ENCODE data around the gene ZNF182.

DNA sequence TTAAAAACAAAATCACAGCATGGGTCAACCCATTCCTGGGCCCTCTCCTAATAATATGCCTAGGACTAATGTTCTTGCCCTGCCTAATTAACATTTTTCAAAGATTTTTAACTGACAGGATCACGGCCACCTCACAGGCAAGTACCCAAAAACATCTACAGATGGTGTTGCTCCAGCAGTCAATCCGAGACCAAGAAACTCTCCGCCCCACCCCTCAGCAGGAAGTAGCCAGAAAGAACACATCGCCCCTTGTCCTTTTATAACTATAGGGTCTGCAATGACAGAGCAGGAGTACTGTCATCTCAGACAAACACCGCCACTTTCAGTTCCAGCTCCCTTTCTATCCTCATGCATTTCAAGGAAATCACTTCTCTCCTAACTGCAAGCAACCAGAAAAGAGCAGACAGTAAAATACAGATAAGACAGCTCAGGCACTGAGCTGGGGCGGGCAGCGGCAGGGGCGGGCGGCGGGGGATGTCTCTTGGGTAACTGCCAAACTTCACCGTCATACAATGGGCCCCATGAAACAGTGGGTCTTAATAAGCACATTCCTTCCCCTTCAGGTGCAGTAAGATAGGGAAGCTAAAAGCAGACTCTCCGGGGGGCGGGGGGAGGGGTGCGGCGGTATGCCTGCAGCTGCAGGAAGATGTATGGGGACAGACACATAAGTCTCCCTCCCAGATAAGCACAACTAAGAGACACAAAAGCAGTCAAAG lies 67.4 kb downstream of the ZNF182 start:
- TF ChIP-seq POLR2AphosphoS5 (IDR thresholded peaks at IDR 0.05; ENCODE audit: low read depth, low read length) (no peak), POLR2A (IDR thresholded peaks at IDR 0.05; ENCODE audit: low read depth, low read length) (no peak)

All from GM12892 (cell line).